Hepatocyte (in vitro differentiated cells): ENCODE measurements around the gene CSF1R.

Experiments used
- EZH2phosphoT487 ChIP-seq: fragments of 200-600 bp; sonication (generic); IDR thresholded peaks from one replicate; pipeline ENCODE4 v1.6.1; 2018; ENCODE audit warnings: antibody characterized with exemption, mild to moderate bottlenecking, low read depth, moderate library complexity; ENCODE audit not compliant: unreplicated experiment, severe bottlenecking
- TF ChIP-seq, protein P1 (sequence below): fragments of 200-600 bp; sonication (generic); IDR thresholded peaks from 2 replicates; pipeline ENCODE4 v1.5.1; 2016; ENCODE audit warnings: antibody characterized with exemption, mild to moderate bottlenecking; ENCODE audit not compliant: poor library complexity

DNA sequence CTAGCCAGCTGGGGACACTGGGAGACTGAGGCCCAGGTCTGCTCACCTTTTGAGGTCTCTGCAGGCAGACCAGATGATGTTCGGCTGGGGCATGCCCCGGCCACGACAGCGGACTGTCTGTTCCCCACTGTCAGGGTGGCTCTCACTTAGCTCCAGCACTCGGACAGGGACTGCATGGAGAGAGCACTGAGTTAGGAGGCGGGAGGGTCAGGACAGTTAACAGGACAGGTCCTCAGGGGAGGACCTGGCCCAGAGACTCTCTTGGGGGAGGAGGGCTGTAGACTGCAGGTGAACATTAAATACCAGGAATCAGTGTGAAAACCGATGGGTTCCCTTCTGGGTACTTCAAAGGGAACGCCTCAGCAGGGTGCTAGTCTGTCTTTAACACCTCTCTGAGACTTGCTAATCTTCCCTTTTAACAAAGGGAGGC, 44.2 kb upstream of the CSF1R start:
- TF ChIP-seq, protein P1, sequence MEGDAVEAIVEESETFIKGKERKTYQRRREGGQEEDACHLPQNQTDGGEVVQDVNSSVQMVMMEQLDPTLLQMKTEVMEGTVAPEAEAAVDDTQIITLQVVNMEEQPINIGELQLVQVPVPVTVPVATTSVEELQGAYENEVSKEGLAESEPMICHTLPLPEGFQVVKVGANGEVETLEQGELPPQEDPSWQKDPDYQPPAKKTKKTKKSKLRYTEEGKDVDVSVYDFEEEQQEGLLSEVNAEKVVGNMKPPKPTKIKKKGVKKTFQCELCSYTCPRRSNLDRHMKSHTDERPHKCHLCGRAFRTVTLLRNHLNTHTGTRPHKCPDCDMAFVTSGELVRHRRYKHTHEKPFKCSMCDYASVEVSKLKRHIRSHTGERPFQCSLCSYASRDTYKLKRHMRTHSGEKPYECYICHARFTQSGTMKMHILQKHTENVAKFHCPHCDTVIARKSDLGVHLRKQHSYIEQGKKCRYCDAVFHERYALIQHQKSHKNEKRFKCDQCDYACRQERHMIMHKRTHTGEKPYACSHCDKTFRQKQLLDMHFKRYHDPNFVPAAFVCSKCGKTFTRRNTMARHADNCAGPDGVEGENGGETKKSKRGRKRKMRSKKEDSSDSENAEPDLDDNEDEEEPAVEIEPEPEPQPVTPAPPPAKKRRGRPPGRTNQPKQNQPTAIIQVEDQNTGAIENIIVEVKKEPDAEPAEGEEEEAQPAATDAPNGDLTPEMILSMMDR, result no peak
- no peak for TF ChIP-seq EZH2phosphoT487
